Upper lobe of left lung (tissue), 4 donors: ENCODE data around the gene MVK.

Experiments
- POLR2A ChIP-seq, 4 donors: fragments of 450-650 bp; IDR thresholded peaks; one replicate each; pipeline ENCODE4 v1.5.1; 2016 to 2017; ENCODE audit warnings: antibody characterized with exemption in 4 of 4, mild to moderate bottlenecking in 2 of 4
- TF ChIP-seq, protein P1 (sequence below), 6 experiments: fragments of 450-650 bp in 4 of 6; fragments of 200-600 bp in 2 of 6; sonication (generic) in 2 of 6; IDR thresholded peaks; one replicate each; pipeline ENCODE4 v1.5.1; 2016 to 2019; ENCODE audit warnings: antibody characterized with exemption in 6 of 6

DNA sequence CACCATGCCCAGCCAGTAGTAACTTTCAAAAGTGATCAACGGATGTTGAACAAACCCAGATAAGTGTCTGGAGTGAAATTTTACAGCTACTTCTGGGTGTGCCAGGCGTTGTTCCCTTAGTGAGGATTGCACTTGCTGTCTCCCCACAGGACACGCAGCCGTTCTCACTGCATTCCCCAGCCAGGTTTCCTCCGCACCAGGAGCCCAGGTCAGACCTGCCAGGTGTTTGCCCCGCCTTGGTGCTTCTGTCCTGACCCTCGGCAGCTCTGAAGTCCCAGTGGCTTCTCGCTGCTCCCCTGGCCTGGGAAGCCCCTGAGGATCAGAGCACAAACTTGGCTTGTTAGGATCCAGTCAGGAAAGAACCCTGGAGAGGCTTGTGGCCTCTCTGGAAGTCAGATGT is 36.5 kb upstream of the MVK start:
- TF ChIP-seq, protein P1, sequence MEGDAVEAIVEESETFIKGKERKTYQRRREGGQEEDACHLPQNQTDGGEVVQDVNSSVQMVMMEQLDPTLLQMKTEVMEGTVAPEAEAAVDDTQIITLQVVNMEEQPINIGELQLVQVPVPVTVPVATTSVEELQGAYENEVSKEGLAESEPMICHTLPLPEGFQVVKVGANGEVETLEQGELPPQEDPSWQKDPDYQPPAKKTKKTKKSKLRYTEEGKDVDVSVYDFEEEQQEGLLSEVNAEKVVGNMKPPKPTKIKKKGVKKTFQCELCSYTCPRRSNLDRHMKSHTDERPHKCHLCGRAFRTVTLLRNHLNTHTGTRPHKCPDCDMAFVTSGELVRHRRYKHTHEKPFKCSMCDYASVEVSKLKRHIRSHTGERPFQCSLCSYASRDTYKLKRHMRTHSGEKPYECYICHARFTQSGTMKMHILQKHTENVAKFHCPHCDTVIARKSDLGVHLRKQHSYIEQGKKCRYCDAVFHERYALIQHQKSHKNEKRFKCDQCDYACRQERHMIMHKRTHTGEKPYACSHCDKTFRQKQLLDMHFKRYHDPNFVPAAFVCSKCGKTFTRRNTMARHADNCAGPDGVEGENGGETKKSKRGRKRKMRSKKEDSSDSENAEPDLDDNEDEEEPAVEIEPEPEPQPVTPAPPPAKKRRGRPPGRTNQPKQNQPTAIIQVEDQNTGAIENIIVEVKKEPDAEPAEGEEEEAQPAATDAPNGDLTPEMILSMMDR (IDR thresholded peaks at IDR 0.05), result no peak
- TF ChIP-seq POLR2A (IDR thresholded peaks at IDR 0.05), result no peak
